Measurements from ENCODE around the gene ASF1A. TPM values are rescaled to one million over a fixed set of nuclear protein-coding genes. Genes with fewer than 3 reads are reported as not detected.
A peak's percentile ranks its signal among the peaks of the same experiment; 100 is the strongest.

Gene ASF1A
- 17.2 and 19.7 TPM in 2 replicates for total RNA-seq (2022)
- Bru-seq, nascent RNA: percentile 75 among the genes with signal in this experiment
- percentile 65 among the genes with signal in this experiment for BruChase-seq, experiment 1, labeled RNA remaining after a 6-hour chase
- BruChase-seq, experiment 2, labeled RNA remaining after a 2-hour chase: percentile 74 among the genes with signal in this experiment
- long read RNA-seq, transcript ASF1A-201 (4 exons, 2,362 nt): major isoform, 60 of 62 reads
- long read RNA-seq, partial matches to known transcripts: 0 of 62 reads
- long read RNA-seq, other reads (novel, unspliced or antisense): 2 of 62 reads

- intact Hi-C loops (cut with micrococcal nuclease; ENCODE audit: unreplicated experiment): loop anchor here (10.0 kb wide), 2 partner anchors 221 to 329 kb away; no protein-coding TSS in a partner anchor
- DNase-seq: peak; percentile 96
- CTCF ChIA-PET: interaction anchor here (1.5 kb wide), 1 partner anchor 217 kb away, joined by 4 read pairs; no protein-coding TSS in a partner anchor
- Mint-ChIP-seq H3K9me3 (ENCODE audit: low read depth, unreplicated experiment) (no peaks in the 10 kb centered on the region), H3K4me1 (ENCODE audit: low read depth, unreplicated experiment) (peaks cover 17% of the 10 kb centered on the region), H3K36me3 (ENCODE audit: insufficient read depth, unreplicated experiment) (peaks cover 33% of the 10 kb centered on the region), H3K27me3 (ENCODE audit: unreplicated experiment) (no peaks in the 10 kb centered on the region), H3K4me3 (ENCODE audit: low read depth, unreplicated experiment) (peak within 1 kb of the TSS; percentile 99), H3K27ac (ENCODE audit: unreplicated experiment) (peak within 1 kb of the TSS; percentile 100)
- TF ChIP-seq CTCF (IDR thresholded peaks at IDR 0.05; ENCODE audit: unreplicated experiment): peak; percentile 46
- BruUV-seq (replicated peaks): no TSS peak
Observed at GRCh38 chr6:118893807-118894424, at the start of gene ASF1A. Gene ASF1A (plus strand): TSS chr6:118894152. CDS start chr6:118894414, 262 bp downstream.

- no peak for TF ChIP-seq CTCF (IDR thresholded peaks at IDR 0.05; ENCODE audit: unreplicated experiment)
- CTCF ChIA-PET: no interaction called here
- H3K4me3 Mint-ChIP-seq (ENCODE audit: low read depth, unreplicated experiment): no peak overlapping the region
- no peaks in the 10 kb centered on the region for H3K27me3 Mint-ChIP-seq (ENCODE audit: unreplicated experiment)
- intact Hi-C loops (cut with micrococcal nuclease; ENCODE audit: unreplicated experiment): no loop called here
- no TSS peak for BruUV-seq (replicated peaks)
- H3K9me3 Mint-ChIP-seq (ENCODE audit: low read depth, unreplicated experiment): no peaks in the 10 kb centered on the region
- no peak for DNase-seq
- no peaks in the 10 kb centered on the region for H3K36me3 Mint-ChIP-seq (ENCODE audit: insufficient read depth, unreplicated experiment)
- H3K4me1 Mint-ChIP-seq (ENCODE audit: low read depth, unreplicated experiment): peaks cover 12% of the 10 kb centered on the region
- no peak overlapping the region for H3K27ac Mint-ChIP-seq (ENCODE audit: unreplicated experiment)
Observed at GRCh38 chr6:118844915-118845314, 49.0 kb upstream of the ASF1A start.

GRCh38 chr6:118853408-118853807 is 40.5 kb upstream of the ASF1A start:
- intact Hi-C loops (cut with micrococcal nuclease; ENCODE audit: unreplicated experiment): no loop called here
- no peak for DNase-seq
- H3K9me3 Mint-ChIP-seq (ENCODE audit: low read depth, unreplicated experiment): no peaks in the 10 kb centered on the region
- no peaks in the 10 kb centered on the region for H3K4me1 Mint-ChIP-seq (ENCODE audit: low read depth, unreplicated experiment)
- no peak overlapping the region for H3K4me3 Mint-ChIP-seq (ENCODE audit: low read depth, unreplicated experiment)
- CTCF ChIA-PET: no interaction called here
- no peak for TF ChIP-seq CTCF (IDR thresholded peaks at IDR 0.05; ENCODE audit: unreplicated experiment)
- no peaks in the 10 kb centered on the region for H3K36me3 Mint-ChIP-seq (ENCODE audit: insufficient read depth, unreplicated experiment)
- H3K27ac Mint-ChIP-seq (ENCODE audit: unreplicated experiment): no peak overlapping the region
- H3K27me3 Mint-ChIP-seq (ENCODE audit: unreplicated experiment): no peaks in the 10 kb centered on the region
- BruUV-seq (replicated peaks): no TSS peak

- no peaks in the 10 kb centered on the region for H3K36me3 Mint-ChIP-seq (ENCODE audit: insufficient read depth, unreplicated experiment)
- CTCF ChIA-PET: no interaction called here
- H3K4me3 Mint-ChIP-seq (ENCODE audit: low read depth, unreplicated experiment): no peak overlapping the region
- no TSS peak for BruUV-seq (replicated peaks)
- intact Hi-C loops (cut with micrococcal nuclease; ENCODE audit: unreplicated experiment): no loop called here
- no peak for TF ChIP-seq CTCF (IDR thresholded peaks at IDR 0.05; ENCODE audit: unreplicated experiment)
- no peaks in the 10 kb centered on the region for H3K9me3 Mint-ChIP-seq (ENCODE audit: low read depth, unreplicated experiment)
- peaks cover 11% of the 10 kb centered on the region for H3K4me1 Mint-ChIP-seq (ENCODE audit: low read depth, unreplicated experiment)
- H3K27me3 Mint-ChIP-seq (ENCODE audit: unreplicated experiment): no peaks in the 10 kb centered on the region
- no peak for DNase-seq
- no peak overlapping the region for H3K27ac Mint-ChIP-seq (ENCODE audit: unreplicated experiment)
Observed at GRCh38 chr6:118856301-118856700, 37.7 kb upstream of the ASF1A start.
